ENCODE results near the gene COL24A1.

DNA sequence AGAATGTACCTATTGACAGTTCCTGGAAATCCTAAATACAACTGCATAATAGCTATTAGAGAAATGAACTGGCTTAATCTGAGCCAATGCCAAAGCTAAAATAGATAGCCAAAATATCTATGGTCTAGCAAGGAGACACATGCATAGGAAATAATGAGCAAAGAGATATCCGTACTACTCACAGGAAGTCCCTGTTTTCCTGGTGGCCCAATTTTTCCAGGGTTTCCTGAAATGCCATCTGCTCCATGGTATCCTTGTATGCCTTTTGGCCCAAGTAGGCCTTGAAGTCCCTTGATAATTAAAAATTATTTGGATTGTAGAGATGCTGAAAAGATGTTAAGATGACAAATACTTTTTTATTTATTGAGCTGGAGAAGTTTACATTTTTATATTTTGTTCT lies 340.0 kb downstream of the COL24A1 start:
- TF ChIP-seq, protein P1, sequence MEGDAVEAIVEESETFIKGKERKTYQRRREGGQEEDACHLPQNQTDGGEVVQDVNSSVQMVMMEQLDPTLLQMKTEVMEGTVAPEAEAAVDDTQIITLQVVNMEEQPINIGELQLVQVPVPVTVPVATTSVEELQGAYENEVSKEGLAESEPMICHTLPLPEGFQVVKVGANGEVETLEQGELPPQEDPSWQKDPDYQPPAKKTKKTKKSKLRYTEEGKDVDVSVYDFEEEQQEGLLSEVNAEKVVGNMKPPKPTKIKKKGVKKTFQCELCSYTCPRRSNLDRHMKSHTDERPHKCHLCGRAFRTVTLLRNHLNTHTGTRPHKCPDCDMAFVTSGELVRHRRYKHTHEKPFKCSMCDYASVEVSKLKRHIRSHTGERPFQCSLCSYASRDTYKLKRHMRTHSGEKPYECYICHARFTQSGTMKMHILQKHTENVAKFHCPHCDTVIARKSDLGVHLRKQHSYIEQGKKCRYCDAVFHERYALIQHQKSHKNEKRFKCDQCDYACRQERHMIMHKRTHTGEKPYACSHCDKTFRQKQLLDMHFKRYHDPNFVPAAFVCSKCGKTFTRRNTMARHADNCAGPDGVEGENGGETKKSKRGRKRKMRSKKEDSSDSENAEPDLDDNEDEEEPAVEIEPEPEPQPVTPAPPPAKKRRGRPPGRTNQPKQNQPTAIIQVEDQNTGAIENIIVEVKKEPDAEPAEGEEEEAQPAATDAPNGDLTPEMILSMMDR (IDR thresholded peaks at IDR 0.05 in 8 of 11, conservative IDR thresholded peaks at IDR 0.05 in 3 of 11) = no peak
- TF ChIP-seq POLR2A (IDR thresholded peaks at IDR 0.05) = no peak
